ENCODE results near the gene NAPSA. TPM values are rescaled to one million over a fixed set of nuclear protein-coding genes. Genes with fewer than 3 reads are reported as not detected.

NAPSA gene
- total and polyA plus RNA-seq, 10 of the 15 experiments (the other 5 are each of a cell fraction or from before 2014, with no cell fraction given), result 6.7 to 45.4 (median 17.1) TPM

DNA sequence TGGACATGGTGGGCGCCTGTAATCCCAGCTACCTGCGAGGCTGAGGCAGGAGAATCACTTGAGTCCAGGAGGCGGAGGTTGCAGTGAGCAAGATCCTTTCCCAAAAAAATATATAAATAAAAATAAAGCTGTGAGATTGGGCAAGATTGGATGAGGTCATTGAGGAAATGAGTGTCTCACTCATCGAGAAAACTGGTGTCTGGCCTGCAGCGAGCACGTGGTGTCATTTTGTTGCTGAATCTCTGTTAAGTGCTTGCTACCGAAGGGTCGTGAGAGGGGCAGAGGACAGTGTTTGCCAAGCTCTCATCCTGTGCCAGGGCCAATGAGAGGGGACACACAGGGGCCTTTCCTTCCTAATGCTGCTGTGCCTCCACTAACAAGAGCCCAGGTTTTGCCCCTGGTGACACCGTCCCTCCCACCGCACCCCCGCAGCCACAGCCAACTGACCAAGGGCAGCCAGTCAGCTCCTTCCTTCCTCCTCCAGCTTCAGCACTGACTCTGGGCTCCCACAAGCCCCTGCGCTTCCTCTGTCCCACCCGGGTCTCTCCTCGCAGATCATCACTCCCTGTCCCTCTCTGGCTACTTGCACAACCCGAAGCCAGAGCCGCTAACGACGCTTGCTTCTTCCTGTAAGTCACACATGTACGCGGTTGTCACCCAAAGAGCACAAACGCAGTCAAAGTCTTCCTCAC lies 21.9 kb upstream of the NAPSA start:
- no peaks in the 10 kb centered on the region for H3K9me3 ChIP-seq (replicated peaks; ENCODE audit: control insufficient read depth, insufficient read depth, low read length)
- FAIRE-seq (no peak), ATAC-seq (no peak), DNase-seq (ENCODE audit: low read depth, low spot score) (no peak)
- ChIA-PET RAD21 (ENCODE audit: unreplicated experiment) (interaction anchor here (1.1 to 1.6 kb wide), 2 partner anchors 73 kb away, joined by 3 to 6 read pairs; no protein-coding TSS in a partner anchor), POLR2A (interaction anchor here (0.9 kb wide), 1 partner anchor 31 kb away, joined by 3 read pairs; the partner anchor contains the start of gene SPIB), SMC1A (ENCODE audit: uncharacterized antibody, unreplicated experiment) (interaction anchor here (1.0 kb wide), 1 partner anchor 13 kb away, joined by 3 read pairs; no protein-coding TSS in a partner anchor), CTCF (interaction anchor here (2.9 kb wide), 1 partner anchor 28 kb away, joined by 17 read pairs; no protein-coding TSS in a partner anchor)
- intact Hi-C loops (cut with micrococcal nuclease; ENCODE audit: unreplicated experiment), result no loop called here
- peaks cover 8 to 11% of the 10 kb centered on the region in 2 experiments; a peak in 3 of 4 replicates for H3K36me3 ChIP-seq (ENCODE audit: control insufficient read depth in 2 of 2, insufficient read depth in 2 of 2, low read length in 1 of 2)
- TF ChIP-seq DPF2 (IDR thresholded peaks at IDR 0.05) (no peak), IRF5 (IDR thresholded peaks at IDR 0.05; ENCODE audit: borderline replicate concordance) (no peak), EP300 (IDR thresholded peaks at IDR 0.05; ENCODE audit: borderline replicate concordance in 1 of 2, control insufficient read depth in 1 of 2, low read depth in 2 of 2, low read length in 2 of 2) (no peak), POLR2AphosphoS2 (IDR thresholded peaks at IDR 0.05; ENCODE audit: low read depth, low read length) (no peak), ATF7 (IDR thresholded peaks at IDR 0.05; ENCODE audit: low read depth) (no peak), CEBPZ (IDR thresholded peaks at IDR 0.05; ENCODE audit: low read depth, low read length) (no peak), HCFC1 (IDR thresholded peaks at IDR 0.05; ENCODE audit: low read length) (no peak), ZNF622 (IDR thresholded peaks at IDR 0.05) (no peak), HDGF (IDR thresholded peaks at IDR 0.05) (no peak), CBX3 (IDR thresholded peaks at IDR 0.05; ENCODE audit: borderline replicate concordance, low read depth) (no peak), MEF2A (IDR thresholded peaks at IDR 0.05; ENCODE audit: insufficient read depth, low read depth, low read length) (no peak), RFX5 (IDR thresholded peaks at IDR 0.05; ENCODE audit: low read depth, low read length) (no peak), NR2C1 (IDR thresholded peaks at IDR 0.05) (no peak), SMC3 (IDR thresholded peaks at IDR 0.05; ENCODE audit: borderline replicate concordance, low read length) (no peak), CEBPB (IDR thresholded peaks at IDR 0.05; ENCODE audit: borderline replicate concordance in 1 of 2, low read depth in 2 of 2, low read length in 2 of 2) (no peak), MYB (IDR thresholded peaks at IDR 0.05; ENCODE audit: borderline replicate concordance, low read depth, low read length) (no peak), RAD51 (IDR thresholded peaks at IDR 0.05) (no peak), RCOR1 (conservative IDR thresholded peaks at IDR 0.05; ENCODE audit: low read depth, low read length) (no peak), ETV6 (conservative IDR thresholded peaks at IDR 0.05 in 1 of 2, IDR thresholded peaks at IDR 0.05 in 1 of 2; ENCODE audit: borderline replicate concordance in 1 of 2, low read depth in 1 of 2) (no peak)
- no peak overlapping the region for H2AFZ ChIP-seq (ENCODE audit: control insufficient read depth, low read depth, low read length)
- no TSS peak for BruUV-seq (replicated peaks)
- no peaks in the 10 kb centered on the region for H3K27me3 ChIP-seq (replicated peaks in 1 of 2; ENCODE audit: control insufficient read depth in 2 of 2, insufficient read depth in 2 of 2, low read length in 1 of 2)
- H3K4me1 ChIP-seq (ENCODE audit: control insufficient read depth, insufficient read depth, low read length), result peaks cover 3% of the 10 kb centered on the region; the same call in 1 of the 2 replicates
- in situ Hi-C loops (cut with MboI), result no loop called here
- no peak overlapping the region for H3K4me3 ChIP-seq
- no peak overlapping the region for H3K4me2 ChIP-seq (ENCODE audit: control insufficient read depth, insufficient read depth)
- H4K20me1 ChIP-seq (ENCODE audit: control insufficient read depth, insufficient read depth), result no peaks in the 10 kb centered on the region
- H3K79me2 ChIP-seq (ENCODE audit: control insufficient read depth, insufficient read depth, low read length), result peaks cover 24% of the 10 kb centered on the region
- WGBS (ENCODE audit: insufficient coverage, insufficient replicate concordance, low lambda C conversion rate, missing lambda C conversion rate), result 94% methylated on average over 21 of the region's 21 CpGs
- H3K9ac ChIP-seq (ENCODE audit: control insufficient read depth, insufficient read depth, low read length), result no peak overlapping the region
- H3K27ac ChIP-seq (ENCODE audit: control insufficient read depth, insufficient read depth), result no peak overlapping the region

All from GM12878 (cell line).